ENCODE data around the gene CDH19. TPM values are rescaled to one million over a fixed set of nuclear protein-coding genes. Genes with fewer than 3 reads are reported as not detected.

The CDH19 gene
- total RNA-seq, 5 donors from 2014 or later (not counting 1 experiment from before 2014, with no cell fraction given): not detected

- Mint-ChIP-seq H3K36me3 (no peaks in the 10 kb centered on the region), H3K4me3 (no peak overlapping the region), H3K27me3 (no peaks in the 10 kb centered on the region), H3K27ac (no peak overlapping the region), H3K4me1 (no peaks in the 10 kb centered on the region), H3K9me3 (no peaks in the 10 kb centered on the region)
- no peak for DNase-seq
- CTCF ChIA-PET: no interaction called here
- no peak overlapping the region for H3K4me3 ChIP-seq (ENCODE audit: control insufficient read depth in 1 of 2, extremely low read depth in 1 of 2, low read length in 1 of 2)
- no peaks in the 10 kb centered on the region for H3K4me1 ChIP-seq (ENCODE audit: control insufficient read depth in 1 of 2, extremely low read depth in 1 of 2, insufficient read depth in 2 of 2, low read length in 2 of 2)
- H3K27ac ChIP-seq (ENCODE audit: low read length): no peak overlapping the region
- POLR2A ChIA-PET: no interaction called here
- H3K9me3 ChIP-seq: no peaks in the 10 kb centered on the region
- H3K36me3 ChIP-seq (ENCODE audit: control insufficient read depth in 2 of 2, extremely low read depth in 1 of 2, insufficient read depth in 1 of 2, low read length in 1 of 2): no peaks in the 10 kb centered on the region
- no peaks in the 10 kb centered on the region for H3K27me3 ChIP-seq (replicated peaks in 1 of 2; ENCODE audit: control insufficient read depth in 2 of 2, extremely low read depth in 1 of 2, insufficient read depth in 2 of 2, low read length in 1 of 2)
- no peak for ATAC-seq (replicated peaks in 1 of 4)
Measured at GRCh38 chr18:66557091-66557490, 46.8 kb downstream of the CDH19 start.

DNA sequence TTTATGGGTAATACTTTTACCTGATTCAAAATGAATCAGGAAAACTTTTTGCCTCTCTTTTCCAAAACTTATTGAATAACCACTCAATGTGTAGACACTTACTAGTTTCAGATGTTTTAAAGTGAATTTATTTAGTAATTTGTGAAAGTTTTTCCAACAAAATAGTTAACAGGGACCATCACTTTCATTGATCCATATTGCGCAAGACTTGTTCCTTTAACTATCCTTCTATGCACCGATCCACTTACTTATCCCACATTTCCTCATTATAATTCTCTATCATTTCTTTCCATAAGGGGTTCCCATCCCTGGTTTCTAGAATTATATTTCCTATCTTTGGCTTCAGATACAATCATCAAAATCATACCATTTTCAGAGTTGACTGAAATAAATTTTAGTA lies 48.3 kb downstream of the CDH19 start:
- Histone ChIP-seq H3K4me3 (ENCODE audit: control insufficient read depth in 1 of 2, extremely low read depth in 1 of 2, low read length in 1 of 2) (no peak overlapping the region), H3K4me1 (ENCODE audit: control insufficient read depth in 1 of 2, extremely low read depth in 1 of 2, insufficient read depth in 2 of 2, low read length in 2 of 2) (no peaks in the 10 kb centered on the region), H3K27me3 (replicated peaks in 1 of 2; ENCODE audit: control insufficient read depth in 2 of 2, extremely low read depth in 1 of 2, insufficient read depth in 2 of 2, low read length in 1 of 2) (no peaks in the 10 kb centered on the region), H3K27ac (ENCODE audit: low read length) (no peak overlapping the region), H3K36me3 (ENCODE audit: control insufficient read depth in 2 of 2, extremely low read depth in 1 of 2, insufficient read depth in 1 of 2, low read length in 1 of 2) (no peaks in the 10 kb centered on the region), H3K9me3 (no peaks in the 10 kb centered on the region)
- Mint-ChIP-seq H3K27ac (no peak overlapping the region), H3K27me3 (no peaks in the 10 kb centered on the region), H3K36me3 (no peaks in the 10 kb centered on the region), H3K4me3 (no peak overlapping the region), H3K9me3 (no peaks in the 10 kb centered on the region), H3K4me1 (no peaks in the 10 kb centered on the region)
- ChIA-PET CTCF (no interaction called here), POLR2A (no interaction called here)
- DNase-seq: no peak
- no peak for ATAC-seq (replicated peaks in 1 of 4)
- no CpG with 5 or more reads among the region's 2 CpGs for WGBS (ENCODE audit: insufficient coverage)

DNA sequence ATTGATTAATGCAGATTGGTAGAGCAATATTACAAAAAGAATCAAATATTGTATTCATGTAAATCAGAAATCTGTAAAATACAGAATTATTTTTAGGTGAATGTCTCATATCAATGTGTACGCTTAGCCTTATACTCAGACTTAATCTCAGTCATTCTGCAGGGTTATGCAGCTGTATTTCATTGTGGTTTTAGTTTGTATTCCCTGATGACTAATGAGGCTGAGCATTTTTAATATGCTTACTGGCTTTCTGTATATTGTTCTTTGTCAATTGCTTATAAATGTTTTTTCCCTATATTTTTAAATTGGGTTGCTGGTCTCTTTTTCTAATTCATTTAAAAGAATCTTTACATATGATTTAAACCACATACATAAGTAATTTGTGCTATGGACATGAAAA lies 50.1 kb downstream of the CDH19 start:
- no CpG with 5 or more reads among the region's 1 CpG for WGBS (ENCODE audit: insufficient coverage)
- DNase-seq (no peak), ATAC-seq (replicated peaks in 1 of 4) (no peak)
- Mint-ChIP-seq H3K27me3 (no peaks in the 10 kb centered on the region), H3K36me3 (no peaks in the 10 kb centered on the region), H3K4me1 (no peaks in the 10 kb centered on the region), H3K4me3 (no peak overlapping the region), H3K27ac (no peak overlapping the region), H3K9me3 (peaks cover 0 to under 1% (median 0%) of the 10 kb centered on the region in 3 donors)
- H3K27me3 ChIP-seq (replicated peaks in 1 of 2; ENCODE audit: control insufficient read depth in 2 of 2, extremely low read depth in 1 of 2, insufficient read depth in 2 of 2, low read length in 1 of 2): no peaks in the 10 kb centered on the region
- POLR2A ChIA-PET: no interaction called here
- H3K9me3 ChIP-seq: no peaks in the 10 kb centered on the region
- H3K4me3 ChIP-seq (ENCODE audit: control insufficient read depth in 1 of 2, extremely low read depth in 1 of 2, low read length in 1 of 2): no peak overlapping the region
- no peaks in the 10 kb centered on the region for H3K4me1 ChIP-seq (ENCODE audit: control insufficient read depth in 1 of 2, extremely low read depth in 1 of 2, insufficient read depth in 2 of 2, low read length in 2 of 2)
- CTCF ChIA-PET: no interaction called here
- no peak overlapping the region for H3K27ac ChIP-seq (ENCODE audit: low read length)
- no peaks in the 10 kb centered on the region for H3K36me3 ChIP-seq (ENCODE audit: control insufficient read depth in 2 of 2, extremely low read depth in 1 of 2, insufficient read depth in 1 of 2, low read length in 1 of 2)

DNA sequence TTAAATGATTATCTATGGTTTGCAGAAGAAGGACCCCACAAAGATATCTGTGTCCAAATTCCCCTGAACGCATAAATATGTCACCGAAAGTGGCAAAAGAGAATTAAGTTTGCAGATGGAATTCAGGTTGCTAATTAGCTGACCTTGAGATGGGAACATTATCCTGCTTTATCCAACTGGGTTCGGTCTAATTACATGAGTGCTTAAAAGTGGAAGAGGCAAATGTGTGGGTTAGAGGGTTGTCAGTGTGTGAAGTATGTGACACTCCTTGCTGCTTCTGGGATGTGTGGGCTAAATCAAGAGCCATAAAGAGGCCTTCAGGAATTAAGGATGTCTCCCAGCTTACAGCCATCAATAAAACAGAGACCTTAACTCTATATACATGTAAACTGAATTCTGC lies 53.5 kb downstream of the CDH19 start:
- no peaks in the 10 kb centered on the region for H3K9me3 ChIP-seq
- WGBS (ENCODE audit: insufficient coverage): 96% methylated on average over 2 of the region's 3 CpGs
- no peaks in the 10 kb centered on the region for H3K27me3 ChIP-seq (replicated peaks in 1 of 2; ENCODE audit: control insufficient read depth in 2 of 2, extremely low read depth in 1 of 2, insufficient read depth in 2 of 2, low read length in 1 of 2)
- H3K4me3 ChIP-seq (ENCODE audit: control insufficient read depth in 1 of 2, extremely low read depth in 1 of 2, low read length in 1 of 2): no peak overlapping the region
- CTCF ChIA-PET: no interaction called here
- no peaks in the 10 kb centered on the region for H3K36me3 ChIP-seq (ENCODE audit: control insufficient read depth in 2 of 2, extremely low read depth in 1 of 2, insufficient read depth in 1 of 2, low read length in 1 of 2)
- H3K27me3 Mint-ChIP-seq: no peaks in the 10 kb centered on the region
- peaks cover 3 to 16% (median 9%) of the 10 kb centered on the region in 3 donors for H3K9me3 Mint-ChIP-seq
- ATAC-seq (replicated peaks in 1 of 4) (no peak), DNase-seq (no peak)
- H3K36me3 Mint-ChIP-seq: no peaks in the 10 kb centered on the region
- no peaks in the 10 kb centered on the region for H3K4me1 Mint-ChIP-seq
- H3K27ac ChIP-seq (ENCODE audit: low read length): no peak overlapping the region
- POLR2A ChIA-PET: no interaction called here
- H3K4me3 Mint-ChIP-seq: no peak overlapping the region
- H3K27ac Mint-ChIP-seq: no peak overlapping the region
- H3K4me1 ChIP-seq (ENCODE audit: control insufficient read depth in 1 of 2, extremely low read depth in 1 of 2, insufficient read depth in 2 of 2, low read length in 2 of 2): no peaks in the 10 kb centered on the region

DNA sequence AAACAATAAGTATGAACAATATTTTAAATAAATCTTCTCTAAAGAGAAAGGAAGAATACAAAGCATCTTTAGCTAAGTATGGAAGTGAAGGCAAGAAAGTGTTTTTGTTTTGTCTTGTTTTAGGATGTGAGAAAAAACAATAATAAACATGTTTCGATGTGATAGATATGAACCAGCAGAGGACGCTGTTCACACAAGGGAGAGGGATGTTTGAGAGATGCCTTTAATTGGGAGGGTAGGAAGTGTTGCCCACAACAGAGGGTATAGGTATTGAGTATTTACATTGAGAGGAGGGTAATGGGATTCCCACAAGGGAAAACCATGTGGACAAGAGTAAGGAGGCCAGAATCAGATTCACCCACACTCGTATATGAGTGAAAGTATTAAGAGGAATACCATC lies 55.1 kb downstream of the CDH19 start:
- peaks cover 3 to 16% (median 9%) of the 10 kb centered on the region in 3 donors for H3K9me3 Mint-ChIP-seq
- H3K4me1 Mint-ChIP-seq: no peaks in the 10 kb centered on the region
- no peaks in the 10 kb centered on the region for H3K36me3 ChIP-seq (ENCODE audit: control insufficient read depth in 2 of 2, extremely low read depth in 1 of 2, insufficient read depth in 1 of 2, low read length in 1 of 2)
- H3K27ac ChIP-seq (ENCODE audit: low read length): no peak overlapping the region
- CTCF ChIA-PET: no interaction called here
- POLR2A ChIA-PET: interaction anchor here in 1 of 2 donors (0.5 kb wide), 1 partner anchor 52 kb away, joined by 3 read pairs; no protein-coding TSS in a partner anchor
- no peak for DNase-seq
- H3K36me3 Mint-ChIP-seq: no peaks in the 10 kb centered on the region
- no peaks in the 10 kb centered on the region for H3K9me3 ChIP-seq
- no peak for ATAC-seq (replicated peaks in 1 of 4)
- H3K4me3 Mint-ChIP-seq: no peak overlapping the region
- WGBS (ENCODE audit: insufficient coverage): 90% methylated on average over 2 of the region's 3 CpGs
- H3K4me3 ChIP-seq (ENCODE audit: control insufficient read depth in 1 of 2, extremely low read depth in 1 of 2, low read length in 1 of 2): no peak overlapping the region
- no peaks in the 10 kb centered on the region for H3K27me3 ChIP-seq (replicated peaks in 1 of 2; ENCODE audit: control insufficient read depth in 2 of 2, extremely low read depth in 1 of 2, insufficient read depth in 2 of 2, low read length in 1 of 2)
- no peaks in the 10 kb centered on the region for H3K27me3 Mint-ChIP-seq
- H3K27ac Mint-ChIP-seq: no peak overlapping the region
- no peaks in the 10 kb centered on the region for H3K4me1 ChIP-seq (ENCODE audit: control insufficient read depth in 1 of 2, extremely low read depth in 1 of 2, insufficient read depth in 2 of 2, low read length in 2 of 2)

DNA sequence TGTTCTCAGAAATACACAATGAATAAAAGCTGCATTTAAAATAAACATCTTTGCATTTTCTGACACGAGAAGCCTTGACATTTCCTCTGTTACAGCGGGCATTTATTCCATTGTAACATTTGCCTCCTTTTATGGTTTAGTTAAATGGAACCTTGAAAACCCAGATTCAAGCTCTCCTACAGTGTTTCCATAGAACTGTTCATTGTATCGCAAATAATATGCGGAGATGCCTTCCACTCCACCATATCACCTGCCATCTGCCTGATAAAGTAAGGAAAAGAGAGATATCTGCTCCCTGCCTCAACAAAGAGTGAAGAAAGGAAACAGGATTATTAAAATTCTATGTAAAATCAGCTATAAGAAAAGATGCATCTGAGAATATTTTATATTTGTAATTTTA lies 69.8 kb downstream of the CDH19 start:
- ChIA-PET POLR2A (no interaction called here), CTCF (no interaction called here)
- Mint-ChIP-seq H3K36me3 (no peaks in the 10 kb centered on the region), H3K4me3 (no peak overlapping the region), H3K27ac (no peak overlapping the region), H3K9me3 (peaks cover 2 to 13% (median 3%) of the 10 kb centered on the region in 3 donors), H3K27me3 (no peaks in the 10 kb centered on the region), H3K4me1 (no peaks in the 10 kb centered on the region)
- DNase-seq (no peak), ATAC-seq (replicated peaks in 1 of 4) (no peak)
- H3K9me3 ChIP-seq: no peaks in the 10 kb centered on the region
- H3K27me3 ChIP-seq (replicated peaks in 1 of 2; ENCODE audit: control insufficient read depth in 2 of 2, extremely low read depth in 1 of 2, insufficient read depth in 2 of 2, low read length in 1 of 2): no peaks in the 10 kb centered on the region
- H3K27ac ChIP-seq (ENCODE audit: low read length): no peak overlapping the region
- H3K4me1 ChIP-seq (ENCODE audit: control insufficient read depth in 1 of 2, extremely low read depth in 1 of 2, insufficient read depth in 2 of 2, low read length in 2 of 2): no peaks in the 10 kb centered on the region
- H3K4me3 ChIP-seq (ENCODE audit: control insufficient read depth in 1 of 2, extremely low read depth in 1 of 2, low read length in 1 of 2): no peak overlapping the region
- H3K36me3 ChIP-seq (ENCODE audit: control insufficient read depth in 2 of 2, extremely low read depth in 1 of 2, insufficient read depth in 1 of 2, low read length in 1 of 2): no peaks in the 10 kb centered on the region
- WGBS (ENCODE audit: insufficient coverage): 50% methylated on average over 2 of the region's 4 CpGs

DNA sequence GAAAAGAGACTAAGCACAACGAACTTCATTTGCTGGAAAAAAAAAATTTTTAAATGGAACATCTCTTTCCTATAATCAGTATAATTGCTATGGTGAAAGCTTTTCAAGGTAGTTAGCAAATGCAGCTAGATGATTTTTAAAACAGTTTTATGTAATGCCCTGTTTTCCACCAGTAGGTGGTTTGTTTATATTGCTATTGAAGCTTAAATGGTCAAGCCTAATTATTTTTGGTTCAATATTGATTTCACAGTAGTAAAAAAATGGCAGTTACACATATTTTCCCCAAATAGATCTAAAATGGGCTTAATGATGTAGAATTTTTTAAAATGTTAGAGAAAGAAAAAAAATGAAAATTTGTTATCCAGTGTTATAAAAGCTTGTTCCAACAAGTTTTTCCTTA lies 70.2 kb downstream of the CDH19 start:
- no CpG with 5 or more reads among the region's 1 CpG for WGBS (ENCODE audit: insufficient coverage)
- ATAC-seq (replicated peaks in 1 of 4) (no peak), DNase-seq (no peak)
- no peaks in the 10 kb centered on the region for H3K36me3 Mint-ChIP-seq
- no peak overlapping the region for H3K4me3 Mint-ChIP-seq
- no peaks in the 10 kb centered on the region for H3K27me3 Mint-ChIP-seq
- POLR2A ChIA-PET: no interaction called here
- H3K4me3 ChIP-seq (ENCODE audit: control insufficient read depth in 1 of 2, extremely low read depth in 1 of 2, low read length in 1 of 2): no peak overlapping the region
- no peak overlapping the region for H3K27ac Mint-ChIP-seq
- H3K9me3 ChIP-seq: no peaks in the 10 kb centered on the region
- H3K36me3 ChIP-seq (ENCODE audit: control insufficient read depth in 2 of 2, extremely low read depth in 1 of 2, insufficient read depth in 1 of 2, low read length in 1 of 2): no peaks in the 10 kb centered on the region
- peaks cover under 1 to 13% (median 2%) of the 10 kb centered on the region in 3 donors for H3K9me3 Mint-ChIP-seq
- no peak overlapping the region for H3K27ac ChIP-seq (ENCODE audit: low read length)
- no peaks in the 10 kb centered on the region for H3K27me3 ChIP-seq (replicated peaks in 1 of 2; ENCODE audit: control insufficient read depth in 2 of 2, extremely low read depth in 1 of 2, insufficient read depth in 2 of 2, low read length in 1 of 2)
- CTCF ChIA-PET: no interaction called here
- no peaks in the 10 kb centered on the region for H3K4me1 ChIP-seq (ENCODE audit: control insufficient read depth in 1 of 2, extremely low read depth in 1 of 2, insufficient read depth in 2 of 2, low read length in 2 of 2)
- no peaks in the 10 kb centered on the region for H3K4me1 Mint-ChIP-seq

All from T-cell (primary cell).